22Rv1 (cell line): ENCODE results near the gene CLEC4G.

Source experiments
- ZFX ChIP-seq: fragments of 450-650 bp; IDR thresholded peaks from 2 replicates; pipeline ENCODE4 v1.6.1; 2017; ENCODE audit warnings: antibody characterized with exemption, borderline replicate concordance
- TF ChIP-seq, protein P1 (sequence below): fragments of 450-650 bp; IDR thresholded peaks from 2 replicates; pipeline ENCODE4 v1.5.1; 2017; ENCODE audit warnings: mild to moderate bottlenecking

GRCh38 chr19:7769171-7769570, 37.3 kb upstream of the CLEC4G start:
- TF ChIP-seq, protein P1, sequence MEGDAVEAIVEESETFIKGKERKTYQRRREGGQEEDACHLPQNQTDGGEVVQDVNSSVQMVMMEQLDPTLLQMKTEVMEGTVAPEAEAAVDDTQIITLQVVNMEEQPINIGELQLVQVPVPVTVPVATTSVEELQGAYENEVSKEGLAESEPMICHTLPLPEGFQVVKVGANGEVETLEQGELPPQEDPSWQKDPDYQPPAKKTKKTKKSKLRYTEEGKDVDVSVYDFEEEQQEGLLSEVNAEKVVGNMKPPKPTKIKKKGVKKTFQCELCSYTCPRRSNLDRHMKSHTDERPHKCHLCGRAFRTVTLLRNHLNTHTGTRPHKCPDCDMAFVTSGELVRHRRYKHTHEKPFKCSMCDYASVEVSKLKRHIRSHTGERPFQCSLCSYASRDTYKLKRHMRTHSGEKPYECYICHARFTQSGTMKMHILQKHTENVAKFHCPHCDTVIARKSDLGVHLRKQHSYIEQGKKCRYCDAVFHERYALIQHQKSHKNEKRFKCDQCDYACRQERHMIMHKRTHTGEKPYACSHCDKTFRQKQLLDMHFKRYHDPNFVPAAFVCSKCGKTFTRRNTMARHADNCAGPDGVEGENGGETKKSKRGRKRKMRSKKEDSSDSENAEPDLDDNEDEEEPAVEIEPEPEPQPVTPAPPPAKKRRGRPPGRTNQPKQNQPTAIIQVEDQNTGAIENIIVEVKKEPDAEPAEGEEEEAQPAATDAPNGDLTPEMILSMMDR, result no peak
- no peak for TF ChIP-seq ZFX
